Measurements from ENCODE around the gene IMPDH1.

IMPDH1 gene

GRCh38 chr7:128344431-128344774, 65.4 kb downstream of the IMPDH1 start:
- TF ChIP-seq NFIC (IDR thresholded peaks at IDR 0.05): no peak
- no peak for TF ChIP-seq CEBPB (IDR thresholded peaks at IDR 0.05)
- no peak for TF ChIP-seq ZBTB7A (IDR thresholded peaks at IDR 0.05; ENCODE audit: low read depth)
- TF ChIP-seq EGR1 (IDR thresholded peaks at IDR 0.05): no peak
- TF ChIP-seq EP300 (IDR thresholded peaks at IDR 0.05; ENCODE audit: borderline replicate concordance): no peak
- no peak for TF ChIP-seq TEAD4 (IDR thresholded peaks at IDR 0.05)
- TF ChIP-seq CREB1 (IDR thresholded peaks at IDR 0.05; ENCODE audit: low read depth): no peak

GRCh38 chr7:128343554-128344430, 66.0 kb downstream of the IMPDH1 start, which contains the start of gene RBM28:
Gene RBM28, minus strand, starts transcription at chr7:128343908. Its CDS starts 115 bp downstream, at chr7:128343793.
- TF ChIP-seq YY1 (IDR thresholded peaks at IDR 0.05; ENCODE audit: low read depth) (peak; percentile 93), MAX (IDR thresholded peaks at IDR 0.05) (peak; percentile 99), REST (IDR thresholded peaks at IDR 0.05; ENCODE audit: low read depth) (no peak), TCF12 (IDR thresholded peaks at IDR 0.05; ENCODE audit: low read depth) (peak; percentile 69; the same call in 1 of the 2 replicates), TAF1 (IDR thresholded peaks at IDR 0.05; ENCODE audit: low read depth) (peak; percentile 96), NFIC (IDR thresholded peaks at IDR 0.05) (no peak), CREB1 (IDR thresholded peaks at IDR 0.05; ENCODE audit: low read depth) (no peak), EGR1 (IDR thresholded peaks at IDR 0.05) (no peak), USF1 (IDR thresholded peaks at IDR 0.05) (peak; percentile 71), EP300 (IDR thresholded peaks at IDR 0.05; ENCODE audit: borderline replicate concordance) (no peak), CEBPB (IDR thresholded peaks at IDR 0.05) (no peak), RAD21 (IDR thresholded peaks at IDR 0.05; ENCODE audit: low read depth) (no peak), ZBTB7A (IDR thresholded peaks at IDR 0.05; ENCODE audit: low read depth) (no peak; the same call in 1 of the 2 replicates), FOXM1 (IDR thresholded peaks at IDR 0.05; ENCODE audit: borderline replicate concordance, low read depth) (no peak), TEAD4 (IDR thresholded peaks at IDR 0.05) (0 out of 2 replicates have a peak, but pooled peaks have one; percentile 26)

Data from Ishikawa (cell line).